ENCODE measurements around the gene KLHL30.
"Not testable (repeated sequence)": the region's sequence is repeated elsewhere in the genome, so short reads cannot be mapped to it uniquely, and the experiment has no call there.

KLHL30 gene

GRCh38 chr2:238163481-238164198, 25.2 kb downstream of the KLHL30 start:
- DNase-seq, result no peak

- DNase-seq, result no peak
Observed at GRCh38 chr2:238164906-238165287, 26.4 kb downstream of the KLHL30 start.

DNA sequence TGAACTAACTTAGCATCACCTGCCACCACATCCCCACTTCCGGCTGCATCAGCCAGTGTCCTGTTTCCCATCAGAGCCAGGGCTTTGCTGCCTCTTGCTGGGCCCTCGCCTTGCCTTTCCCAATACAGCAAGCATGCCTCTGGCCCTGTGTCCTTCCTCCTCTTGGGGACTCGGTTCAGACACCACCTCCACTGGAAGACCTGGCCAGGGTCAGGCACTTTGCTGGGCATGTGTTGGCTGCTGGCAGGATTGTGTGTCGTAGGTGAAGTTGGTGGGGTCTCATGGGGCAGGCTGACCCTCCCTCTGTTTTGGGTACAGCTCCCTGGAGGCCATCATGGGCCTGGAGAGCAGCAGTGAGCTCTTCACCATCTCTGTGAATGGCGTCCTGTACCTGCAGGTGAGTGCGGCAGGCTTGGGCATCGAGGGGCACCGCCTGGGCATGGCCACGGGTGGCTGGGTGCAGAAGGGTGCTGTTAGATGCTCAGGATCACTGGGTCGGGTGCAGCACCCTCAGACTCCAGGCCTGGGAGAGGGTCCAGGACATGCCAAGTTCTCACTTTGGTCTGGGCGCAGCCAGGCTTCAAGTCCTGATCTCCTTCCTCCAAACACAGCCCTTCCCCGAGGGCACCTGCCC, 26.9 kb downstream of the KLHL30 start:
- no peak for DNase-seq

DNA sequence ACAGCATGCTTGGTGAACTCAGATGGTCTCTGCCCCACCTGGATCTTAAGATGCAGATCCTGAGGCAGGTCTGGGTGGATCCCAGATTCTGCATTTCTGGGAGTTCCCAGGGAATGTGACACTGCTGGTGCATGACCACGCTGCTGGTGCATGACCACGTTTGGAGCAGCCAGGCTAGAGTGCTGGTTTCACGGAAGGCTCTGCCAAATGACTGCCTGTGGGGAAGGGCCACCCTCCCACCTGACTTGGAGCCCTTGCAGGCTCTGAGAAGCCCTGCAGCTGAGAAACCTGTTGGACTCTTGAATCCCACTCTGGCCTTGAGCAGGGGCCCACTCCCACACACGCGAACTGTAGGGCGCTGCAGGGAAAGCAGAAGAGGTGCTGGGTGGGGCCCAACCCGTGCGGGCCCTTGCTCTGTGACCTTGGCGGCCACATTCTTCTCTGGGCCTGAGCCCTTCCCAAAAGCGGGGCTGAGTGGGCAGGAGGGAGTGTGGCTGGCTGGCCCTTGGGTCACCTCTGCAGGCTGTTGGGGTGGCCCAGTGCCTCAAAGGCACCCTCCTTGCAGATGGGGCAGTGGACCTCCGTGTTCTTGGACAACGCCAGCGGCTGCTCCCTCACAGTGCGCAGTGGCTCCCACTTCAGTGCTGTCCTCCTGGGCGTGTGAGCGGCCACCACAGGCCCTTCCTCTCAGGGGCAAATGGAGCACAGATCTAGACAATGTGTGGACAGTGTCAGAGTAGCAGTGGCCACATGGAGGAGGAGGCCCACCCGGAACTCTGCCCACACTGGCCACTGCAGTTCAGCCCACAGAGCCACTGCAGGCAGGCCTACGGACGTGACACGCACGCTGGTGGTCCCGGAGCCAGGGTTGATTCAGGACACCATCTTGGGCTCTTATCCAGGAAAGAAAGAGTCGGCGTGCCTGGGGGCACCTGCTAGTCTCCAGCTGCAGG, 28.2 kb downstream of the KLHL30 start:
- no peak for DNase-seq

- DNase-seq, result no peak
Observed at GRCh38 chr2:238167344-238167715, 28.9 kb downstream of the KLHL30 start.

- no peak for DNase-seq
Observed at GRCh38 chr2:238167761-238168160, 29.3 kb downstream of the KLHL30 start.

- DNase-seq, result no peak
Observed at GRCh38 chr2:238168196-238169047, 30.0 kb downstream of the KLHL30 start.

DNA sequence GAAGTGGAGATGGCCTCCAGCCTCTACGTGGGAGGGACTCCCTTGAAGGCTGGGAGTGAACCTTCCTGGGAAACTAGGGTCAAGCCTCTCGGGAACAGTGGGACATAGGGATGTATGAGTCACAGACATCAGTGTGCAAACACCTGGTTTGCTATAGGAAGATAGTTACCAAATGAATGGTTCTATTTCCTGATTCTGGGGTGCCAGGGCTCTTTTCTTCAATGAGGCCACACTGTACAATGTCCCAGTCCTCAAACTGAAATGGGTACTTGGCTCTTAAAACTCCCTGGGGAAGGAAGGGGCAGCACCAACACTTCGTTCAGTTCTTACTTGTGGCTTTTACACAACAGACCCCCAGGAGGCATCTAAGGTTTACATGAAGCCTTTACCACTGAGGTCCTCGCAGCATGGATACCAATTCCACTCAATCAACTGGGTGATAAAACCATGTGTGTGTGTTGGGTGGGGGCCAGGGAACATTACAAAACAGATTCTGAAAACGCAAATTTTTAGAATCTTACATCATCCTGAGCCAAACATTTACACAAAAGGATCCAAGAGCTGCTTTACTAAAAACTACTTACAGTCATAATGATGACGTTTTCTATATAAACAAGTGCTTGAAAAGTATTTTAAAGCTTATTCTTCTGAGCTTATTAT, 30.7 kb downstream of the KLHL30 start:
- no peak for DNase-seq

- DNase-seq, result no peak
Observed at GRCh38 chr2:238169708-238170251, 31.3 kb downstream of the KLHL30 start.

GRCh38 chr2:238170386-238171071, 32.1 kb downstream of the KLHL30 start:
- DNase-seq, result no peak

- DNase-seq, result not testable (repeated sequence)
Observed at GRCh38 chr2:238171072-238171431, 32.6 kb downstream of the KLHL30 start.

DNA sequence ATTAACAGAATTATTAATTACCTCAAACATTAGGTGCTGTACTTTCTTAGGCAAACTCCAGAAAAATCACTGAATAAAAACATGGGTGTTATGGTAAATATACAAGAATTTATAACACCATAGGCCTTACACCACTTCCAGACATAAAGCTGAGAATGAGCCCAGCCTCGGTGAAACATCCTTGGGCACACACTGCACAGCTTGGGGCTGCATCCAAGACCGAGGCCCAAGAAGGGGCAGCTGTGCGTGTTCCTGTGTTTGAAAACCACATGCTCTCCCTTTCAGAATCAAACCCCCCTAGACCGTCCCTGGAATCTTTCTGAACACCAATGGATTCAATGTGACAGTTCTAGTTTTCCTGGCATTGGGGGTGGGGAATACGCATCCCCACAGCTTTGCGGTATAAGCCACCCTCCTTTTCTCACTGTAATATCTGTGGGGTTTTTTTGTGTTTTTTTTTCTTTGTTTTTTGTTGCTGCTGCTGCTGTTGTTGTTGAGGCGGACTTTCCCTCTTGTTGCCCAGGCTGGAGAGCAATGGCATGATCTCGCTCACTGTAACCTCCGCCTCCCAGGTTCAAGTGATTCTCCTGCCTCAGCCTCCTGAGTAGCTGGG, 33.2 kb downstream of the KLHL30 start:
- no peak for DNase-seq

DNA sequence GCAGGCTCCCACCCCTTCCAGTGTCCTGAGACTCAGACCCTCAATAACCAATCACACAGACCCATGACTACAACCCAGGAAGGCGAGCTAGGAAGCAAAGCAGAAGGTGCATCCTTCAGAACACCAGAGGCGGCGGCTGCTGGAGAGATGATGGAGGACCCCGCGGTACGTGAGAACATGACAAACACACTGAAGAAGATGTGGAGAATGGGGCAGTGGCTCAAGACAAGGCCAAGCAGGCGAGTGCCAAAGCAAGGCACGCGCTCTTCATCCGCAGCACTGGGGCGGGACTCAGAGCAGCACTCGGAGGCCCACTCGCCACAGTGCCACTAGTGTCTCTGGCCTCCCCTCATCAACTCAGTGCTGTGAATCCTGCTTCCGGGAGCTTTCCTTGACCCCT, 34.0 kb downstream of the KLHL30 start:
- DNase-seq, result no peak

DNA sequence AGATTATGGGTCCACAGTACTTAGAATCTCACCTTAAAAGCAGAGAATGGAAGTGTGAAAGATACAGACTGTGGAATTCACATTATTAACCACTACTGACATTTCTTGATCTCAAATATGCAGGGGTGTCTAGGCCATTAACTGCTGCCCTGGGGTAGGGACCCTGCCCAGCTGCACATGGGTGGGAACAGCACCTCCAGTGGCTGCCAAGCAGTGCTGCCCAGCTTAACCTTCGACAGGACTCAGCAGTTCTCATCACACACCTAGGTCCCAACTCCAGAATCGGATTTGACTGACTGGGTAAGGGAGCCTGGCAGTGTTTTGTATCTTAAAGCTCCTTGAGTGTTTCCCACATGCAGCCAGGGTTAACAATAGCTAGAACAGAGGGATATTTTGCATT, 35.2 kb downstream of the KLHL30 start:
- DNase-seq, result no peak

DNA sequence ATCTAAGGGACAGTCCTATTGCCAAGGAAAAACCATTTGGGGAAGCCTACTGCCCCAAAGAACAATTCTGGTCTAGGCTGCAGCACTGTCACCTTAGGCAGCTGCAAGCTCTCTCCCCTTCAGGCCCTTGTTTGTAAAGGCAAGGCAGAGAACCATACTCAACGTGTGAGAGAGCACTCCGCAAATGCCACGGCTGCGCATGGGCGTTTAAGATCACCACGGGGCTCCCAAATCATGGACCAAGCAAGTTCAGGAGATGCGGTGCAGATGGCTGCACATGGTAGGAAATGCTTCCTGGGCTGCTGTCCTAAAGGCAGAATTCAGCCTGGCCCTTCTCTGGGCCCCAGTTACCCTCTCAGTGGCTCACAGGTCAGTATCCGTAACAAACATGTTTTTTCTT, 35.8 kb downstream of the KLHL30 start:
- DNase-seq, result no peak

- DNase-seq, result no peak
Observed at GRCh38 chr2:238174701-238175100, 36.2 kb downstream of the KLHL30 start.

GRCh38 chr2:238176613-238177012, 38.1 kb downstream of the KLHL30 start:
- DNase-seq, result peak; percentile 10

GRCh38 chr2:238180554-238180953, 42.1 kb downstream of the KLHL30 start:
- peak; percentile 2 for DNase-seq

- no peak for DNase-seq
Observed at GRCh38 chr2:238182362-238182761, 43.9 kb downstream of the KLHL30 start.

DNA sequence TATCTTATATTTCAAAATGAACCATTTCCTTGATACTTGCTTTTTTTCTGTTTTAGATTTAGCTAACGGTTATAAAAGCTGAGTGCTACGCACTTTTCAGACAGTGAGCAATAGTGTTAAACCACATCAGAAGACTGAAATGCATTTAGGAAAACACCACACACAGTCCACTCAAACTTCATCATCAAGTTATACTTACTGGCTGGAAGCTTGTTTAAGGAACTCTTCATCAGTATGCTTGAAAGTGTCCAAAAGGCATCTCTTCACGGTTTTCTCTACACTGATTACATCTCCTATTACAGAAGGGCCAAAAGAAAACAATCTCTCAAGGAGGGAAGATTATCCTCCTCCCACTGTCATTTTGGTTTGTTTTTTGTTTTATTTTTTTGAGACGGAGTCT, 45.4 kb downstream of the KLHL30 start:
- DNase-seq, result no peak

All from stimulated activated CD8-positive, alpha-beta memory T cell treated with anti-CD3 and anti-CD28 coated beads, Interleukin-4, amount 100 ng/mL, for 48 hours (primary cell).